Measurements from ENCODE around the gene PRKN.

- no peak for TF ChIP-seq MYC (IDR thresholded peaks at IDR 0.05; ENCODE audit: low read depth, low read length)
- peak; percentile 26 for TF ChIP-seq CTCF (IDR thresholded peaks at IDR 0.05; ENCODE audit: low read depth, low read length)
Observed at GRCh38 chr6:162123797-162124196, 603.8 kb downstream of the PRKN start.
